GM21367 (cell line): ENCODE measurements around the gene ZFP3.
"Not testable (repeated sequence)": the region's sequence is repeated elsewhere in the genome, so short reads cannot be mapped to it uniquely, and the experiment has no call there.

Experiments used
- ATAC-seq: cut with Tn5 transposase; IDR thresholded peaks from one replicate; pipeline ENCODE4 v1.9.1; 2021; ENCODE audit not compliant: unreplicated experiment

The ZFP3 gene

DNA sequence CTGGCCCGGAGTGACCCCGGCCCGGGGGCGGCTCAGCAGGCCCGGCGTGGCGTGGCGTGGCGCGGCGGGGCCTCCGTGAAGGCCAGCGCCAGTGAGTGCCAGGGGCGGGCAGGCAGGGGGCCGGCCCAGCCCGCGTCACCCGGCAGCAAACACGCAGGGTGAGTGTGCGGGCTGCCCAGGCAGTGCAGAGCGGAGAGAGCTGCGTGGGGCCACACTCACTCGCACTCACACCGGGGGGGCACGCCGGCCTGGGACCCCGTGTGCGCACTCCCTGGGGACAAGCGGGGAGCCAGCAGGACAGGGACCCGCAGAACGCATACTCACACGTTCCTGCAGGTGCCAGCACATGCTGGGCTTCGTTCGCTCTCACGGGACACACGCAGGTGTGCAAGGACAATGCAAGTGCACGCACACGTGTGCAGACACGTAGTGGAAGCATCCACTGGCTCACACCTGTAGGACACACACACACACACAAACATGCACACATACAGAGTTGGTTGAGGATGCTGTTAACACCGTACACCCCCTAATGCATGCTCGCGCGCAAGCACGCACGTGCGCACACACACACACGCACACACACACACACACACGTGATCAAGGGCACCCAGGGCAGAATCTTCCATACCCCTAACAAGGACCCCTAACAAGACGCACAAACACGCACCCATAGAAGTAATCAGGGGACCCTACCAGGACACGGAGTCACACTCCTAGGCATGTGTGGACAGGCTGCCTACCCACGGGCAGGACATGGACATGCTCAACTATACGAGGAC, 45.3 kb downstream of the ZFP3 start:
- ATAC-seq, result no peak

DNA sequence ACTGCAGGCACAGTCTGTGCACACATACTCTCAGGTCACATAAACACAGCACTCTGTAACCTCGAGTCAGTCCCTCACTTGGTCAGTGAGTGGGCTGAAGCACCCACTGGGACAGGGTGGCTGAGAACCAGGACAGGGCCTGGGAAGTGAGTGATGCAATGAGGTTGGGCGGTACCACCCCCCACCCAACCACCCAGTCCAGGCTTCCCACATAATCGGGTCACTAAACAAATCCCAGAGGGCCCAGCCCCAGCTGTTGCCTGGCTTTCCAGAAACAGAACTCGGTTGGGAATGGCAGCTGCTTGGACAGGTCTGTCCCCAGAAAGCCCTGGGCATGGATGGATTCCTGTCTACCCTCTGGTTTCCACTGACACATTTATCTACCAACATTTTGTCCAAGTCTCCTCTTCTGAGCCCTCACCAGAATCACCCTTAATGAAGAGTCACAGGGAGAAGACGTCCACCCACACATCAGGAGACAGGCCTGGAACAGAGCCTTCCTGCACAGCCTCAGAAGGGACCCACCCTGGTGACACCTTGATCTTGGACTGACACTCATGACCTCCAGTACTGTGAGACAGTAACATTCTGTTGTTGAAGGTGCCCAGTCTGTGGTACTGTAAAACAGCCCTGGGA, 46.0 kb downstream of the ZFP3 start:
- ATAC-seq, result not testable (repeated sequence)

DNA sequence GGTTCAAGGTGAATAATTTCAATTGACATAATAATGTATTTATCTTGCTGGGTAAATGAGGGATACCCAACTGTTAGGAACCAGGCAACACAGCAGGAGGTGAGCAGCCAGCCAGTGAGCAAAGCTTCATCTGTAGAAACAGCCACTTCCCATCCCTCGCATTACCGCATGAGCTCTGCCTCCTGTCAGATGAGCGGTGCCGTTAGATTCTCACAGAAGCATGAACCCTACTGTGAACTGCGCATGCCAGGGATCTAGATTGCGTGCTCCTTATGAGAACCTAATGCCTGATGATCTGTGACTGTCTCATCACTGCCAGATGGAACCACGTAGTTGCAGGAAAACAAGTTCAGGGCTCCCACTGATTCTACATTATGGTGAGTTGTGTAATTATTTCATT, 46.6 kb downstream of the ZFP3 start:
- ATAC-seq, result not testable (repeated sequence)

DNA sequence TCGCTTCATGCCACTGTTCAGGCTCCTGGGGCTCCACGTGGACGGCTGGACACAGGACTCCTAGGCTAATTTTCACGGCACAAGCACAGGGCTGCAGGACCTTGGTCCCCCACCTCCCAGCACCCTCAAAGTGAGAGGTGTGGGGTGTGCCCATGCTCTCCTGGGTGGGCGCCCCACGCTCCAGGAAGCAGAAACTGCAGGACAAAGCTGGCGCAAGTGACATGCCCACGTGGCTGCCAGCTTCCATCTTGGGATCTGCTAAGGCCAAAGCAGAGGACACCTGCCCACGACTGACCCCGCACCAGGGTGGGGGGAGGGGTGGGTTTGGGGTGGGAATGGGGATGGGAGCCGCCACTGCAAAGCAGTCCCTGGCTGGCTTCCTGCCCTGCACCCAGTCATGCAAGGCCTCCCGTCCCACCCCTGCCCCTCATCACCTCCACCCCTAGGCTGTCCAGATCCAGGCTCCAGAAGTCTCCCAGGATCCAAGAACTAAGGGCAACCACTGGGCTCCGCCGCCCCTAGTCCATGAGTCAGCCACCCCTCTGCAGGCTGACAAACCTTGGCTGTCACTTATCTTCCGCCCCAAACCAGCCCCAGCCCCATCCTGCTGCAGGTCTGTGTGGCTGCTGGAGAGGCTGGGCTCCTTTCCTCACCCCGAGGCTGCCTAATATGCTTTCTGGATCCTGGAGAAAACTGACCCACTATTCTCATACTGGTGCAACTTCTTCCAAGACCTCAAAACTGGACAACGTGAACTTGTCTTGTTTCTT, 48.6 kb downstream of the ZFP3 start:
- no peak for ATAC-seq

DNA sequence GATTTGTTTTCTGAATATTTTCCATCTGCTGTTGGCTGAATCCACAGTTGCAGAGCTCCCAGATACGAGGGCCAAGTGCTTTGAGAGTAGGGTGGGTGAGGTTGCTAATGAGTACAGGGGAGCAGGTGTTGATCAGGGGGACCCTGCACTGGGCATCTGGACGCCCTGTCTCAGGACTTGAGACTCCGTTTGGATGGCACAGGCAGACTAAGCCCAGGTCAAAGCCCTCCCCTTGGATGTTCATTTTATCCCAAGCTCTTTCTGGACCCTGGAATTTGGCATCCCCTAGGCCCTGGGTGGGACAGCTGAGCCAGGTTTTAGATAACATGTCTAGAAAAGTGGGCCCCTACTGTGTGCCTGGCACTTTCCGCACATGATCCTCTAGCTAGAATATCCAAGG, 49.6 kb downstream of the ZFP3 start:
- ATAC-seq, result no peak

DNA sequence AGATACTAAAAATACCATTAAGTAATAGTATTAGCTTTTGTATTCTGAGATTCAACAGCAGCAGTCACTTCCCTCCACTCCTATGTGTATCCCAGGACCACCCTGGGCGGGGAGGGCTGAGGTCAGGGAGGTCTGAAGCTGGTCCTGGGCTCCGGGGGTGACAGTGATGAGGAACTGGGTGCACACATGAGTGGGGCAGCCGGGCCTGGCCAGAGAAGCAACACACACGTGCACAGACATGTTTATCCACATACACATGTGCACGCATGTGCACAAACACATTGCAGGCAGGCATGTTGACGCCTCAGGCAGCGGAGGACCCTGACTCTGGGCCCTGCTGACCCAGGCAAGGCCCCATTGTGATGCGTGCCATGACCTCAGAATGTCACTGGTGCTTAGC, 50.1 kb downstream of the ZFP3 start:
- not testable (repeated sequence) for ATAC-seq

DNA sequence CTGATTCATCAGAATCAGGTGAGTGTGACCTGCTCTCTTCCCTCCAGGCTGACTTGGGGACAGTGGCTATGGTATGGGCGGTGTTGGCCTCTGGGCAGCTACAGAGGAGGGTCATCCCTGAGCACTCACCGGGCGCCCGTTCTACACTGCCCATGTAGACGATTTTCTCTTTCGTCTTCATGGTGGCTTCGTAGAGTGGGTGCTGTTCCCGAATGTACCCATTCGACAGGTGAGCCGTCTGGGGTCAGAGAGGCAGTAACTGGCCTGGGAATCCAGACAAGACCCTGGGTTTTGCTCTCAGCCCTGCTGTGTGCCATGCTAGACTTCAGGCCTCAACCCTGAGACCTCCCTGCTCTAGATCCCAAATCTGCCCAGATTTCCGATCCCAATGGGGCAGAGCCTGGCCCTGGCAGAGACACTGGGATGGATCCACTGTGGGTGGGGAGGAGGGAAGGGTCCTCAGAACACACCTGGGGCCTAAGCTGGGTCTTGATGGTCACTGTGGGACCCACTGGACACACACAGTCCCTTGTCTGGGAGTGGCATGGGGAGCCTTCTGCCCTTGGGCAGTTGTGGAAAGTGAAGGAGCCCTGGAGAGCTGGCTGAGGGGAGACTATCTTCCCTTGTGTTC, 50.8 kb downstream of the ZFP3 start:
- no peak for ATAC-seq

DNA sequence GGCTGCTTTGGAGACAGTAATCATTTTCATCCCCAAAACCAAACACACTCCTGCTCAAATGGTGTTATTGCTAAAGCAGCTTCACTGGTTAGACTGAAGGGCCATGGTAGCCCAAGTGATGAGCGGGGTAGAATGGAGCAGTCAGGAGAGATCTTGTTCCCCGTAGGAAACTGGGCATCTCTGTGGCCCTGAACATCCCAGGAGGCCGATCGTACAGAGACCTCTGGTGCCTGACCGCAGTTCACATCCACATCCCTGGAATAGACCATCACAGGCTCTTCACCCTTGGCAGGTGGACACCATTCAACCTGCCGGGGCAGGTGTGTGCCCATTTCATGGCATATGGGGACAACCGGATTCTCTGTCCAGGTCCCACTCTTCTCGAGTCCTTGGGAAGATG, 51.5 kb downstream of the ZFP3 start:
- not testable (repeated sequence) for ATAC-seq

DNA sequence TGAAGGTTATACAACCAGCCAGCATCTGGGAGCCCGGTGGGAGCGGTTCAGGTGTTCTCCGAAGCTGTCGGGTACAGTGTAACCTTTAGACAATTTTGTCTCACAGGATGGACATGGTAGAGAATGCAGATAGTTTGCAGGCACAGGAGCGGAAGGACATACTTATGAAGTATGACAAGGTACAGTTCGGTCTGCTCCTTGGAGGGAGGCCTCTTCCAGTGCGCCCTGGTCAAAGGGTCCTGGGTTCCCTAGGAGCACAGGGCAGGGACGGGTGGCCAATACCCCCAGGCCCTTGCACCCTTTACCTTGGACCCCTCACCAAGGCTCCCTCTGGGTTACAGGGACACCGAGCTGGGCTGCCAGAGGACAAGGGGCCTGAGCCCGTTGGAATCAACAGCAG, 52.0 kb downstream of the ZFP3 start:
- ATAC-seq, result not testable (repeated sequence)

DNA sequence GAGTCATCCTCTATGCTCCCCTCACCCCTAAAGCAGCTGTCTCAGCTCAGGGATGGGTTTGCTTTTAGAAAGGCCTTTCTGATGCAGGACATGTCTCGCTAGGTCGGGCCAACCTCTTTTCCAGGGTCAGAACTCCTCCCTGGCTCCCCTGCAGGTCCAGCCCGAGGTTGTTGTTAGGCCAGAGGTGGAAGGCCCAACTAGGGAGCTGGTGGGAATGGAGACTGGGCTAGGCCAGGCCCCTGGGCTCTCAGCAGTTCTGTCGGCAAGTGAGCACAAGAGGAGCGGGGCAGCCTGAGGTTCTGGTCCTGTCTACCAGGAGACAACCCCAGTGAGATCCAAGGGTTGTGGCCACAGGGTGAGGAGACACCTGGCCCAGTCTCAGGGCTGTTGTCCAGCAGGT, 52.4 kb downstream of the ZFP3 start:
- ATAC-seq, result not testable (repeated sequence)

DNA sequence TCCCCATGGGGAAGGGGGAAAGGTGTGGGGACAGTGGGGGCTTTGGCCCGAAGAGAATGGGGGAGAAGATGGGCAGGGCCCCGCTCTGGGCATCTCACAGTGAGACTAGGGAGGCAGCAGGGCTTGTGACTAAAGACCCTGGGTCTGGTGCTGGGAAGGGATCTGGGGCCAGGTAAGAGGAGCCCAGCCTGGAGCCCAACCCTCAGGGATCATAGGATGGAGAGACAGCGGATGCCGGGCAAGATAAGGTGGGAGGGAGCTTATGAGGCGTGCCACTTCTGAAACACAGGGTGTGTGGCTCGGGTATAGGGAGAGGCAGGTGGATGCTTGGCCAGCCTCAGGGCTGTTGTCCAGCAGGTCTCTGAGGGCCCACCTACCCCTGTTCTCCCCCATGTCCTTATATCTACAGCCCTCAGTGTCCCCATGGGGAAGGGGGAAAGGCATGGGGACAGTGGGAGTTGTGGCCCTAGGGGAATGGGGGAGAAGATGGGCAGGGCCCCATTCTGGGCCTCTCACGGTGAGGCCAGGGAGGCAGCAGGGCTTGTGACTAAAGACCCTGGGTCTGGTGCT, 53.0 kb downstream of the ZFP3 start:
- ATAC-seq, result no peak

DNA sequence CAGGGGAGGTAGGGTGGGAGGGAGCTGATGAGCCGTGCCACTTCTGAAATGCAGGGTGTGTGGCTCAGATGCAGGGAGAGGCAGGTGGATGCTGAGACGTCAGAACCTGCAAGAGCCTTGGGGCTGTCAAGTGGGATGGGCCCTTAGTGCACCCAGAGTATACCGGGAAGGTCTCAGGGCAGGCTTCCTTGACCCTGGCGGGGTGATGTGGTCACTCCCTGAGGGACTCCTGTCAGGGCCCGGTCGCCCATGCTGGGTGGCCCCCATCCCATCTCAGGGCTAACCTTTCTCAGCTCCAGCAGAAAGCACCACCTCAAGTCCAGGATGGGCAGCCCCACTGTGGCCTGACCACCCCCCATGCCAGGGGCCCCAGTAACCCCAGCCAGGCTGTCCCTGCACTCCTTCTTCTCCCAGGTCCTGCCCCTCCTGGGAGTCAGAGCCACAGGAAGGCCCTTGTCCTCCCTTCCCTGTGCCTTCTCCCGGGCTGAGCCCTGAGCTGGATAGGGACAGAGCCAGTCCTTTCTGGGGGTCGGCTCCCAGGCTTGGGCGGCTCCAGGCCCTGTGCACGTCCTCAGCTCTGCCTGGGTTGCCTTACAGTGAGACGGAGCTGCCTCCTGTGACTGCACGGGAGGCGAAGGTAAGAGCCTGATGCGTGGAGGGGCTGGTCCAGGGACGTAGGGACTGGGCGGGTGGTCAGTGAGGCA, 53.7 kb downstream of the ZFP3 start:
- not testable (repeated sequence) for ATAC-seq

DNA sequence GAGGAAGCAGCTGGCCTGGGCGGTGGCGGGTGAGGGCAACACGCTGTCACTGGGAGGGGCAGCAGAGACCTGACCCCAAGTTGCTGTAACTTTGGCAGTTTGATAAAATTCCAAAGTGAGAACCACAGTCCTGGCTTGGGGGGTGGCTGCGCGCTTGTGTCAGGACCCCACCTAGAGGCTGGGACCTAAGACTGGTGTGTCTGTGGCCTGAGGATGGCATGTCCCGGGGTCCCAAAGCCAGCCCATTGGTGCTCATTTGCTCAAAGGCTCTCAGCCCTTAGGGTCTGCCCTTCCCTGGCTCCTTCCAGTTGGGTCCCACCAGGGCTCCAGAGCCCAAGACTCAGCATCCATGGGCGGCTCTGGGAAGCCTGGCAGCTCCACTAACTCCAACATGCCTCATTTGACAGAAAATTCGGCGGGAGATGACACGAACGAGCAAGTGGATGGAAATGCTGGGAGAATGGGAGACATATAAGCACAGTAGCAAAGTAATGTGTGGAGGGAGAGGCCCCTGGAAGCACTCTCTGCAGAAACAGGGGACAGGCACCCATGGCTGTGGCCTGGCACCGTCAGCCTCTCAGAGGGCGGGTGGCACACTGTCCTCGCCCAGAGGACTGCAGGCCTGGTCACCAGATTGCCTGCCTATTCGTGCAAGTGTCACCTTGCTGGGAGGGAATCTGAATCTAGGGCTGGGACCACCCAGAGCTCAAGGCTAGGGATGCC, 54.4 kb downstream of the ZFP3 start:
- not testable (repeated sequence) for ATAC-seq

DNA sequence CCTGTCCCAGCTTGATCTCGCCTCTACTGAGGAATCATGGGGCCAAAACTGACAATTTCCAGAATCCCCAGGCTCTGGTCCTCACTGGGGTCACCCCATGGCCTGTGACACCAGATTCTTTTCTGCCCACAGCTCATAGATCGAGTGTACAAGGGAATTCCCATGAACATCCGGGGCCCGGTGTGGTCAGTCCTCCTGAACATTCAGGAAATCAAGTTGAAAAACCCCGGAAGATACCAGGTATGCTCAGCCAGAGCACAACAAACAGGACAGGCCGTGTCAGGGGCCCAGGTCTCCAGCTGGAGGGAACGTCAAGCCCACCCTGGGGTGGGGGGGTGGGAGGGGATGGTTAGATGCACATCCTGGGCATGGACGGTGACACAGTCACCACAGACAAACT, 55.0 kb downstream of the ZFP3 start:
- ATAC-seq, result no peak

DNA sequence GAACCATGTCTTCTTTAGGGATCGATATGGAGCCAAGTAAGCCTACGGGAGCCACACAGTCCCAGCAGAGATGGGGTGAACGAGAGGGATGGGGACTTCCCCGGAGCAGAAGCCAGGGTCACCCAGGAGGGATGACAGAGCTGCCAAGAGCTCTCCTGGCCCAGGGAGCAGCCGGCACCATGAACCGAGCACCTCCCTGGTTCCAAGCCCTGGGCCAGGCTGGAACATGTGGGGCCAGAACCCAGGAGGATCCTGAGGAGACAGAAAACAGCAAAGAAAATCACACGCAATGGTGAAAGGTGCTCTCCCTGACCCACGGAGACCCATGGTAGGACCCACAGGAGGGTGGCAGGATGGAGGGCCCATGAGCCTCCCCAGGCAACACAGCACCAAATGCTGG, 55.7 kb downstream of the ZFP3 start:
- ATAC-seq, result not testable (repeated sequence)

DNA sequence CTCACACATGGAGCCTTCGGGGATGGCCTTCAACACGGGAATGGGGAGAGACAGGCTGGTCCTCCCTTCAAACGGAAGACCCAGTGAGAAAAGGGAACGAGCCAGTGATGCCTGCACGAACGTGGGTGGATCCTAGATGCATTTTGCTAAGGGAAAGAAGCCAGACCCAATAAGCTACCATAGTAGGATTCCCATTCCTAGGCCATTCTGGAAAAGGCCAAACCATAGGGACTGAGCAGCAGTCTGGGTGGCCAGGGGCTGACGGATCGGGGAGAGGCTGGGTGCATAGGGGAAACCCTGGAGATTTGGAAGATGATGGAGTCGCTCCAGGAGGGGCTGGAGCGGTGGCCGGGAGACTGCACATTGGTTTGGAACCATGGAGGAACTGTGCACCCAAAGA, 56.3 kb downstream of the ZFP3 start:
- ATAC-seq, result not testable (repeated sequence)

DNA sequence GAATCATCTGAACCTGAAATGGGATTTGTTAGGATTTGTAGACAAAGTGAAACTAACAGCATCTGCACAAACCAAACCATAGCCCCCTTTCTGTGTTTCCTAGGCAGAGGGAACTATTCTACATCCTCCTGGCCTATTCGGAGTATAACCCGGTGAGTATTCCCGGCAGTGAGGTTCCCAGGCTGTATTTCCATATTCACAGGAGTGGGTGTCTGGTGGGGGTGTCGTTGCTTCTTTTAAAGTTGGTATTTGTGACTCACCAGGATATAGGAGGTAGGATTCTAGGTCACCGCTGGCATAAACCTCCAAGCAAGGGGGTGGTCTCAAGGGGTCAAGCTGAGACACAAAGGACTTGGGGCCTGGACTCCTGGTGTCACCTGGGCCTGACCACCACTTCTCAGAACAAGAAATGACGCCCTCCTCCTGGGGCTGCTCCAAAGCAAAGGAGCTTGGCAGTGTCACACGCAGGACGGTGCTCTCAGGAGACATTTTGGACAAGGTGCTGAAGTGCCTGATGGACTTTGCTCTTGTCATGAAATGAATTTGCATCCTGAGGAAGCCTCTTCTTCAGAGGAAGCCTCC, 57.0 kb downstream of the ZFP3 start:
- ATAC-seq, result not testable (repeated sequence)

DNA sequence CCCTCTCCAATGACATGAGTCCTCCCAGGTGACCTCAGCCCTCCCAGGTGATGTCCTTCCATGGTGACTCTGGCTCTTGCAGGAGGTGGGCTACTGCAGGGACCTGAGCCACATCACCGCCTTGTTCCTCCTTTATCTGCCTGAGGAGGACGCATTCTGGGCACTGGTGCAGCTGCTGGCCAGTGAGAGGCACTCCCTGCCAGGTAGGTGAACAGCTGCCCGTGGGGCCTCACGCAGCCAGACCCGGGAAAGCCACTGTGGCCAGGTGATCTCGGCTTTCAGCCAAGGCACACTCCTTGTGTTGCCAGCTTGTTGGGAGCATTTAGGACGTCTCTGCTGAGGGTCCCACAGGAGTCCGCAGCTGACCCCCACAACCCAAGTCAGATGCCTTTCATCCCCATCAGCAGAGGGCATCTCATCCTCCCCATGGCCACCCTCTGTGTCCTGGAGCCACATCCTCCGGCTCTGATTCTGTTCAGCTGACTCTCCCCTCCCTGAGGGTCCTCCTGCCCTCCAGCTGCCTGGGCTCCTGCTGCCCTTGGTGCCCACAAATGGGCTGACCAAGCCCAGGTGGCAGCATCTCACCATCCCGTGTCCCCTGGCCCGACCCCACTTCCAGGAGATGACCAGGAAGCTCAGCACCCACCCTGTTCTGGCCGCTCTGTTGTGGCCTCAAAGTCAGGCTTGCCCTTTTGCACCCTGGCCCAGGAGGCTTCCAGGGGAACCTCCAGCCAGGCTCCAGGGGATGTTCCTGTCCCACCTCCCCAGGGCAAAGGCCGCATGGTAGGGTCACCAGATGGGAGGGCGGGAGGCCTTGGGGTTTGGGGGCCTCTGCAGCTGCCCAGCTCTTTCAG, 57.7 kb downstream of the ZFP3 start:
- no peak for ATAC-seq
